Activated CD4-positive, alpha-beta T cell treated with anti-CD3 and anti-CD28 coated beads for 48 hours (primary cell): ENCODE data around the gene DNAJC18.
"Not testable (repeated sequence)": the region's sequence is repeated elsewhere in the genome, so short reads cannot be mapped to it uniquely, and the experiment has no call there.

Source experiments
- DNase-seq: peaks from one replicate; pipeline ENCODE4 v3.0.0-alpha.2; 2020

Gene DNAJC18

DNA sequence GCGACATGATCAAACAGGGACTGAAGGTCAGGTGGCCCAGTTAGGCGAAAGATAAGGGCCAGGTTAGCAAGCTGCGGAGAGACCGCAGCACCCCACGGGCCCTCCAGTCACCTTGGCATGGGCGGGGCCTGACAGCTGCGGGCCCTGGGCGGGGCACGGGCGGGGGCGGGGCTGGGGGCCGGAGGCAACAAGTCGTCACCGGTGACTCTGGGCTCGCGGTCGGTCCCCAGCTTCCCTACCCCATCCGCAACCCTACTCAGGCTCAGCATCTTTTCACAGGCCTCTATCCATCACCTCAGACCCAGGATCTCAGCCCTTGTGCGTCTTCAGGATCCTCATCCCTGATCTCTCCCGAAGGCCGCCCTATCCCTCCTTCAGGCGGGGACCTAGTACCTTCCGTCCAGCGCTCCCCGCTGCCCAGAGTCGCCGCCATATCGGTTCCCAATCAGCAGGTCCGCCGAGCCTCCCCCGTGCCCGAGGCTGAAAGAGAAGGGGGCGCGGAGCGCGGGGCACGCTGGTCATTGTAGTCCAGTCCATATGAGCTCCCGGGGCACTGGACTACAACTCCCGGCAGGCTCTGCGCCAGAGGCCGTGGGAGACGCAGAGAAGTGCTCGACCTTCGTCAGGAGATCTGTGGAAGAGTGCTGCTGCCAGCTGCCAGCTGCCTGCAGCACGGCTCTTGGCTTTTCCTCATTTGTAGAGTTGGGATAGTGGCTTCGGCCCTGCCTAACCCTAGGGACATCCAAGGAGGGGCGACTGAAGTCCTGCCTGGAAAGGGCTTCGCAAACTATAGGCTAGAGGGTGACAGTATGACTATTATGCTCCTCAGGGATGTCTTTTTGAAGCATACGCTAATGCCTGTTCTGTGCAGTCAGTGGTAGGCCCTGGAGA lies at the start of gene DNAJC18:
DNAJC18 (minus strand) TSS at position 513 of the 891 bp plus-strand sequence; CDS start at position 433, 80 bp downstream.
- peak; percentile 96 for DNase-seq

DNA sequence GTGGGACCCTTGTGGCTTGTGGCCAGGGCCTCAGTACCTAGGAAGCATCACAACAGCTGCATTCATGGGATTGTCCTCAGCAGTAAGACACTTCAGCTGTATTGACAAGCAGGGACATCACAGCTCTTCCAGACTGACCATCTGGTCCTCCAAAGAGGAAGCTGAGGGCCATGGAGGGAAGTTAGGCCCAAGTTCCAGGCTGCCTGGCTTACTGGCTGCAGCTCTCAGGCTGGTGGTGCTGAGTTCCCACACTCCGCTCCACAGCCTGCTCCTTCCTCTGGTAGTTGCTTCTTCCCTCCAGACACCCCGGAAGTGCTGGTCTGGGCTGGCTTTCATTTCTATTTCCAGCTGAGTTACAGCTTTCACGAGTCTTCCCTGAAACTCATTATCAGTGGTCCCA lies 48.9 kb upstream of the DNAJC18 start:
- DNase-seq = no peak

GRCh38 chr5:139486201-139486600 lies 46.9 kb upstream of the DNAJC18 start:
- DNase-seq = no peak

DNA sequence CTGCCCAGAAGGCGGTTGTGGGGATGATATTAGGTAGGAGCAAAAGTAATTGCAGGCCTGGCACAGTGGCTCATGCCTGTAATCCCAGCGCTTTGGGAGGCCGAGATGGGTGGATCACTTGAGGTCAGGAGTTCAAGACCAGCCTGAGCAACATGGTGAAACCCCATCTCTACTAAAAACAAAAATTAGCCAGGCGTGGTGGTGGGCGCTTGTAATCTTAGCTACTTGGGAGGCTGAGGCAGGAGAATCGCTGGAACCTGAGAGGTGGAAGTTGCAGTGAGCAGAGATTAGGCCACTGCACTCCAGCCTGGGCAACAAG lies 43.5 kb upstream of the DNAJC18 start:
- DNase-seq = not testable (repeated sequence)

DNA sequence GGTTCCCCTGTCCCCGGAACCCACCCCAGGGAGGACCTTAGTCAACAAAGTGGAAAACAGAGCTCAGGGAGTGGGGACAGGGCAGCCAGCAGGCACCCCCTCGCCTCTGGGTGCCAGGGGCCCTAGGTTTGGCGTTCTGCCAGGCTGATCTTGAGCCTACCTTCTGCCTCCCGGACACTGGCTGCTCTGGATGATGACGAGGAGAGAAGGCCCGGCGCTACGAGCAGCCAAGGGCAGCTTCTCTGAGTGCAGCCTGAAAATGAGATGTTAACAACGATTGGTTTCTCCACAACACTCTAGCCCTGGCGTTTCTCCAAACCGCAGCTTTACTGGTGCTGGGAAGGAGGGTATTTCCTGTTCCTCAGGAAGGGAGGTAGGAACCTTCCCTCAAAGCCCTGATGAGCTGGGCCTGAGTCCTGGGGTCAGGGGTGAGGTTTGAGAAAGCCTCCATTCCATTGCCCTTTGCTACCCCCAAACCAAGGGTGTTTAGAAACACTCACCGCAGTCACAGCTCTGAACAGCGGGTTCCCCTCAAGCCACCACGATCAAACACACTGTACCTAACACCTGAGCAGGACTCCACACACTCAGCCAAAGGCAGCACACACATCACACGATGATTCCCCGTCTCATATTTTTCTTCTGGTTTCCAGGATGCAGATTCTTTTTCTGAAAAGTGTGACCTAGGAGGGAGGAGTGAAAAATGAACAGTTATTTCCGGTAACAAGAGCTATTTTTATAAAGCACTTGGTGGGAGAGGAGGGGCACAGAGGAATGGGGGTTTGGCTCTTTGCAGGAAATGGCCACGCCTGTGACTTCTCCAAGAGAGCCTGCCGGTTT lies 42.9 kb upstream of the DNAJC18 start, which contains the start of gene STING1:
STING1 (minus strand) TSS at position 709 of the 840 bp plus-strand sequence. CDS start 1,054 bp downstream, outside the sequence.
- peak; percentile 77 for DNase-seq

DNA sequence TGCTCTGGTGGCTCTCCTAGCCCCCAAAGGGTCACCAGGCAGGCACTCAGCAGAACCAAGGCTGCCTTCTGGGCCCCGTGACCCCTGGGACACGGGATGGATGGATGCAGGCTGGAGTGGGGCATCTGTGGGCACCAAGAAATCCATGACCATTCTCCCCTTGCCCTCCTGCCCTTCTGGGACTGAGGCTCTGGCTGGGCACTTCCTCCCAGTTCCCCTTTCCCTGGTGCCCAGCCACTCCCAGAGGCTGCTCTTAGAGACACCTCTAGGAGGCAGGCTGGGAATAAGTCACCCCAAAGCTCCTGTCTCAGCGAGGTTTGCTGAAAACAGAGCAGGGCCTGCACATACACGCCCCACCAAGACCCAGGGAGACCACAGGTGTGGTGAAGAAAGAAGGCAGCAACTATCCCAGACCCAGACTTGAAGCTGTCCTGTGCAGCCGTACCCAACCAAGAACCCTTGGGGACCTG lies 42.3 kb upstream of the DNAJC18 start:
- peak; percentile 34 for DNase-seq

GRCh38 chr5:139481122-139481533 lies 41.8 kb upstream of the DNAJC18 start:
- peak; percentile 64 for DNase-seq

- not testable (repeated sequence) for DNase-seq
Measured at GRCh38 chr5:139479729-139480128, 40.4 kb upstream of the DNAJC18 start.

DNA sequence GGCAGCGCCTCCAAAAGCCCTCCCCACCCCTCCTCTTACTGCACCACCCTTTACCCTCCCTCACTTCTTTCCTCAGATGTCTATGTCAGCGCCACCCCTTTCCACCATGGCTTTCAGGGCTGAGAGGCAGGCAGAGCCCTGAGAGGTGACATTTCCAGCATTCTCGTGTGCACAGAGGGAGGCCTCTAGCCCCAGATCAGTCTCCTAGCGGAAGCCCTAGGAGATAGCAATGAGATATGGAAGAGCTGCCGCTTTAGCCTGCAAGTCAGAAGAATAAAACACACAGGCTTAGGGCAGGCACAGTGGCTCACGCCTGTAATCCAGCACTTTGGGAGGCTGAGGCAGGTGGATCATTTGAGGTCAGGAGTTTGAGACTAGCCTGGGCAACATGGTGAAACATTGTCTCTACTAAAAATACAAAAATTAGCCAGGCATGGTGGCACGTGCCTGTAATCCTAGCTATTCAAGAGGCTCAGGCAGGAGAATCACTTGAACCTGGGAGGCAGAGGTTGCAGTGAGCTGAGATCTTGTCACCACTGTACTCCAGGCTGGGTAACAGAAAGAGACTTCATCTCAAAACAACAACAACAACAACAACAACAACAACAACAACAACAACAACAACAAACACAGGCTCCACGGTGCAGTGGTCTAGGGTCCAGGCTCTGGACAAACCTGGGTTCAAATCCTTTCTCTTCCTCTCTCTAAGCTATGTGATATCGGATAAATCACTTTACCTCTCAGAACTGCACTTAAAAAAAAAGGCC lies 39.5 kb upstream of the DNAJC18 start:
- DNase-seq = not testable (repeated sequence)

- no peak for DNase-seq
Measured at GRCh38 chr5:139475865-139476617, 36.7 kb upstream of the DNAJC18 start.

DNA sequence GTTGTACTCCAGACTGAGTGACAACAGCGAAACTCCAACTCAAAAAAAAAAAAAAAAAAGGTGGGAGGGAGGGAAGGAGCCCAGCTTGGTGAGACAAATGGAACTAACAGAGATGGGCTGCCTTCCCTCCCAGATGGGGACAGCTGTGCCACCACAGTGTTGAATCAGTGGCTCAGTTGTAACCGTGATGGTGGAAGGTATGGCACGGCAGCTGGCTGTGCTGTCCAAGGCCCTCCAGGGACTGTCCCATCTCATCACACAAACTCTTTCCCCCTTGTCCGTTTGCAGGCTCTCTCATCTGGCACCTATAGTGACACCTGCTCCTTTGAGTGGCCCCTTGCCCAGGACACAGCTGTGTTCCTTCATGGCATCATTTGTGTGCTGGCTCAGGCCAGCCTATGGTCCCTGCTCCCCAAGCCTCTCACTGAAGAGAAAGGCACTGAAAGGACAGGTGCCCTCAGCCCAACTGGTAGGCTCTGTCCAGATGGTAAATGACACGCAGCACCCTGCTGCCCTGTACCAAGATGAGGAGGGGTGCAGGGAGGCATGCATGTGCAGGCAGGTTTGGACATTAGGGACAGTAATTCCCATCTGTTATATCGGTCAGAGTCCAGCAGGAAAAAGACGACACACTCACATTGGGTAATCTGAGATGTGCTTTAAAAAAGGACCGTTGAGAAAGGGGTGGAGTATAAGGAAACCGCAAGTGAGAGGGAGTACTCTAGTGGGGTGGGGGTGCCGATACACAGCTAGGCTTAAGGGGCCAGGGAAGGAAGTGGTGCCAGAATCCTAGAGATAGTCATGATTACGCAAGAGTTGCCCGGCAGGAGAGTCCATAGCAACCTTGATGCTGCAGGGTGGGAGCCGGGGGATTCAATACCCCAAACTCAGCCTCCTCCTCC lies 35.8 kb upstream of the DNAJC18 start:
- DNase-seq = no peak

- DNase-seq = no peak
Measured at GRCh38 chr5:139473565-139473964, 34.2 kb upstream of the DNAJC18 start.

DNA sequence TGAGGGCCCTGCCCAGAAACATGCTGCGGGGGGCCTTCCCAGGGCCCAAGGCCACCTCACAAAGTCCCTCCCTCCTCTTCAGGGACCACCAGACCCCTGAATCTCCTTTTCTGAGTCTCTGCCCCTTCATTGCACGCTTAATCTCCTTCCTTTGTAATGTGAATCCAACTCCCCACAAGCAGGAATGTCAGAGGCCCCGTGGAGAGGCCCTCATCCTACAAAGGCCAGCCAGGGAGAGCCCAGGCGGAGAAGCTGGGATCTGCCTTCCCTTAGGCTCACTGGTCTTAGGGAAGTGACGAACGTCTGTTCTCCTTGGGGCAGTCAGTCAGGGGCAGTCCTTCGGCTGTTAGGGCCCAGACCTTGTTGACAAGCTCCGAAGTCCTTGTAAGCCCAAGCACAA lies 33.8 kb upstream of the DNAJC18 start:
- DNase-seq = no peak

DNA sequence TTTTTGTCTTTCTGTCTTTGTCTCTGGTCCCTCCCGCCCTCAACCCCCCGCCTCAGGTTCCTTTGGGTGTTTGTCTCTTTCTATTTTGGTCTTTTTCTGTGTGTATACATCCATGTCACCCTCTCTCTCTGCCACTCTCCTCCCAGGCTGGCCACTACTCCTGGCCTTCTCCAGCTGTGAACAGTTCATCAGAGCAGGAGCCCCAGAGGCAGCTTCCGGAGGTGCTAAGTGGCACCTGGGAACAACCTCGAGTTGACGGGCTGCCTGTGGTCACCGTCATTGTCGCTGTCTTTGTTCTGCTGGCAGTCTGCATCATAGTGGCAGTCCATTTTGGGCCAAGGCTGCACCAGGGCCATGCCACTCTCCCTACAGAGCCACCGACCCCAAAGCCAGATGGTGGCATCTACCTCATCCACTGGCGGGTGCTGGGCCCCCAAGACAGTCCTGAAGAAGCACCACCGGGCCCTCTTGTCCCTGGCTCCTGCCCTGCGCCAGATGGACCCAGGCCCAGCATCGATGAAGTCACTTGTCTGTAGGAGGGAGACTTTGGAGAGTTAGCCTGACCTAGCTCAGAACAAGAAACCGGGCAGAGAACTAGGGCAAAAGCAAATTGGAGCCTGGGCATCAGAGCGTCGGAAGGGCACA lies 33.2 kb upstream of the DNAJC18 start:
- DNase-seq = no peak

DNA sequence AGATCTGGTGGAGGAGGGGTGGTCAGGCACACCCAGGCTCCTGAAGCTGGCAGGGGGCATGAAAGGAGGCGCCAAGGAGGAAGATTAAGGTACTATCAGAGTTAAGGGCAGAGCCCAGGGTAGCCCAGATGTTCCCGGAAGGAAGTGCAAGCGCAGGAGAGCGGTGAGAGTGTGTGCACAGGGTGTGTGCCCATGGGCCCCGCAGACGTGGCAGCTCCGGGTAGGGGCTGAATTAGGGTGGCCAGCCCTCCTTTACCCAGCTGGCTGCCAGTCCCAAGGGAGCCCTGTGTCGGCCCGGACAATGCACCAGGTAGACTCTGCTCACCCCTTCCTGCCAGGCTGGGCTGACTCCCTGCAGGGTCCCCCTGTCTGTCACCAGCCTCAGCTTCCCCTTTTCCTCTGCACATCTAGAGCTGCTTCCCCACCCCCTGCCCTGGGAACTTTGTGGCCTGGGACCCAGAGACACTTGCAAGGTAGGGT lies 31.5 kb upstream of the DNAJC18 start, which contains the start of gene SMIM33:
SMIM33 (plus strand) TSS at position 184 of the 480 bp plus-strand sequence; CDS start at position 302, 118 bp downstream.
- DNase-seq = peak; percentile 56

- DNase-seq = peak; percentile 42
Measured at GRCh38 chr5:139468421-139468931, 29.2 kb upstream of the DNAJC18 start.

DNA sequence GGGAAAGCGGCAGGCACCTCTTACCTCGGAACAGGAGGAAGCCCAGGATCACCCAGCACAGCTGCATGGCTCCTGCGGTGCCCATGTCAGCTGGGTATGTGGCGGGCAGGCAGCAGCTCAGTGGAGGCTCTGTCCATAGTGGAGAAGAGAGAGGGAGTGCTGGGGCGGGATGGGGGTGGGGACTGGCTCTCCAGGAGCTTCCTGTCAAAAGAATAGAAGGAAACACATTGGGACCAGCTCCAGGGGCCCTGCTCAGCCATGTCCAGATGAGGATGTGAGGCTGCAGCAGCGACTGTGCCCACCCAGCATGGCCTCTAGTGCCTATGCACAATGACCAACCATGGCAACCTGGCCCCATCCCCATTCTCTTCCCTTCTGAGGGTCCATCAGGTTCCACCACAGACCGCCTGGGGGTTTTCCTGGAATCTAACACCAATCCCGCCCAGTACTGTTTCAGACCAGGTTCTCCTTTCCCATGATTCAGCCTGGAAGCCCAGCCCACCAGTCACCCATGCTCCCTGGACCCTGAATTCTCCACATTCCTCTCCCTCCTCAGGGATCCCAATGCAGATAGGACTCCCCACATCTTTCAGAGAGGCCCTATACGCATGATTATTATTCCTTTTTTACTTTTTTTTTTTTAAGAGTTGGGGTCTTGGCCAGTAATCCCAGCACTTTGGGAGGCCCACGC lies 23.4 kb upstream of the DNAJC18 start, which contains the start of gene ECSCR:
ECSCR (minus strand) TSS at position 158 of the 691 bp plus-strand sequence; CDS start at position 85, 73 bp downstream.
- DNase-seq = no peak

- DNase-seq = no peak
Measured at GRCh38 chr5:139461698-139462097, 22.4 kb upstream of the DNAJC18 start.

GRCh38 chr5:139461176-139461575 lies 21.9 kb upstream of the DNAJC18 start:
- DNase-seq = no peak
